Lower leg skin (tissue), 3 donors: ENCODE data around the gene AGBL5.

Experiments used
- CTCF ChIP-seq, 3 donors: fragments of 450-650 bp; IDR thresholded peaks; one replicate each; pipeline ENCODE4 v1.5.1; 2016; ENCODE audit warnings: antibody characterized with exemption in 3 of 3, mild to moderate bottlenecking in 3 of 3, moderate library complexity in 2 of 3
- POLR2A ChIP-seq, 2 donors: fragments of 450-650 bp; IDR thresholded peaks; one replicate each; pipeline ENCODE4 v1.6.1; 2016 to 2017; ENCODE audit warnings: antibody characterized with exemption in 2 of 2, mild to moderate bottlenecking in 1 of 2, moderate library complexity in 1 of 2

GRCh38 chr2:27013738-27014137, 37.7 kb upstream of the AGBL5 start:
- TF ChIP-seq CTCF (IDR thresholded peaks at IDR 0.05) (no peak), POLR2A (IDR thresholded peaks at IDR 0.05) (no peak)
